Prostate gland (tissue), 2 donors: ENCODE measurements around the gene GANC. TPM values are rescaled to one million over a fixed set of nuclear protein-coding genes. Genes with fewer than 3 reads are reported as not detected.

ENCODE experiments used
- DNase-seq: peaks from one replicate; pipeline ENCODE4 v3.0.0-alpha.2; 2019; ENCODE audit warnings: low spot score
- H3K27ac ChIP-seq, 2 donors: fragments of 200-600 bp; sonication (generic); 2 replicates each; pipeline ENCODE4 v1.5.1; 2017 to 2019
- H3K27me3 ChIP-seq: fragments of 200-600 bp; sonication (generic); replicated peaks from 2 replicates; pipeline ENCODE4 v1.5.1; 2019; ENCODE audit not compliant: insufficient read depth
- H3K36me3 ChIP-seq, 2 donors: fragments of 200-600 bp; sonication (generic); 1 replicate in 1 of 2; 2 replicates in 1 of 2; pipeline versions ENCODE4 v1.5.1 to v1.8.1; 2017 to 2019
- H3K4me1 ChIP-seq: fragments of 200-600 bp; sonication (generic); replicated peaks from 2 replicates; pipeline ENCODE4 v1.5.1; 2019
- H3K4me3 ChIP-seq, 2 donors: fragments of 200-600 bp; sonication (generic); 2 replicates each; pipeline ENCODE4 v1.5.1; 2017 to 2019
- H3K9me3 ChIP-seq: fragments of 200-600 bp; sonication (generic); 2 replicates; pipeline ENCODE4 v1.5.1; 2017
- POLR2A ChIP-seq: fragments of 450-650 bp; IDR thresholded peaks from one replicate; pipeline ENCODE4 v1.6.1; 2016; ENCODE audit warnings: antibody characterized with exemption, mild to moderate bottlenecking
- POLR2AphosphoS5 ChIP-seq: sonication (generic); formaldehyde crosslinking; IDR thresholded peaks from one replicate; pipeline ENCODE4 v1.6.1; 2017; ENCODE audit warnings: antibody characterized with exemption
- WGBS: methylation state at CpG from one replicate; pipeline ENCODE4 v1.1.5; 2018; 5-methylcytosine and 5-hydroxymethylcytosine counted together
- intact Hi-C: fragments of 100-400 bp; cut with DNase I; formaldehyde crosslinking; loops from one replicate; pipeline ENCODE4 v1.14.2; 2022
- total RNA-seq, 2 donors: library from RNA; depleted of rRNA; stranded (reverse); fragments of >200 nt; gene quantifications; one replicate each; pipeline ENCODE4 v1.1.0, GENCODE V29; 2016
- TF ChIP-seq, protein P1 (sequence below), 4 experiments: fragments of 200-600 bp in 2 of 4; fragments of 450-650 bp in 2 of 4; sonication (generic) in 2 of 4; IDR thresholded peaks; 1 replicate in 3 of 4; 2 replicates in 1 of 4; pipeline ENCODE4 v1.5.1; 2016 to 2019; ENCODE audit warnings: antibody characterized with exemption in 4 of 4, mild to moderate bottlenecking in 2 of 4, moderate library complexity in 2 of 4

Gene GANC
- total RNA-seq, 2 donors from 2014 or later, result 10.2 to 38.7 TPM

DNA sequence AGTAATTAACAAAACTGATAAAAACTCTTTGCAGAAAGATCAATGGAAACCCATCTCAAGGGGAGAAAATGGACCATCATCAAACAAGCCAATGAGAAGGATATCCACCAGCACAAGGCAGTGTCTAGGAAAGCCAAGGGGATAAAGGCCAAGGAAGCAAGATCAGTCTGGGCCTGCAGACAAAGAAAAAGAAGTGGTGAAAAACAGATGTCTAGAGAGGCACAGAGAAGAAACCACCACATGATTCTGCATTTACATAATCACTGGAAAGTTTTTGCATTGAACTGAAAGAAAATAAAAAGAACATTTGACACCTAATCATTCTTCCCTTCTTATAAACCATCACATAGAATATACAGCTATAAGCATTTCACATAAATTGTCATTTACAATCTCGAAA, 41.9 kb upstream of the GANC start:
- WGBS, result 98% methylated on average over 1 of the region's 1 CpG
- Histone ChIP-seq H3K9me3 (no peaks in the 10 kb centered on the region), H3K27me3 (no peaks in the 10 kb centered on the region), H3K4me1 (peaks cover 3% of the 10 kb centered on the region), H3K36me3 (peaks cover 1 to 4% of the 10 kb centered on the region in 2 donors), H3K27ac (no peak overlapping the region), H3K4me3 (no peak overlapping the region)
- no peak for TF ChIP-seq POLR2A
- TF ChIP-seq POLR2AphosphoS5, result no peak
- TF ChIP-seq, protein P1, sequence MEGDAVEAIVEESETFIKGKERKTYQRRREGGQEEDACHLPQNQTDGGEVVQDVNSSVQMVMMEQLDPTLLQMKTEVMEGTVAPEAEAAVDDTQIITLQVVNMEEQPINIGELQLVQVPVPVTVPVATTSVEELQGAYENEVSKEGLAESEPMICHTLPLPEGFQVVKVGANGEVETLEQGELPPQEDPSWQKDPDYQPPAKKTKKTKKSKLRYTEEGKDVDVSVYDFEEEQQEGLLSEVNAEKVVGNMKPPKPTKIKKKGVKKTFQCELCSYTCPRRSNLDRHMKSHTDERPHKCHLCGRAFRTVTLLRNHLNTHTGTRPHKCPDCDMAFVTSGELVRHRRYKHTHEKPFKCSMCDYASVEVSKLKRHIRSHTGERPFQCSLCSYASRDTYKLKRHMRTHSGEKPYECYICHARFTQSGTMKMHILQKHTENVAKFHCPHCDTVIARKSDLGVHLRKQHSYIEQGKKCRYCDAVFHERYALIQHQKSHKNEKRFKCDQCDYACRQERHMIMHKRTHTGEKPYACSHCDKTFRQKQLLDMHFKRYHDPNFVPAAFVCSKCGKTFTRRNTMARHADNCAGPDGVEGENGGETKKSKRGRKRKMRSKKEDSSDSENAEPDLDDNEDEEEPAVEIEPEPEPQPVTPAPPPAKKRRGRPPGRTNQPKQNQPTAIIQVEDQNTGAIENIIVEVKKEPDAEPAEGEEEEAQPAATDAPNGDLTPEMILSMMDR (IDR thresholded peaks at IDR 0.05), result no peak
- DNase-seq, result no peak
- intact Hi-C loops, result no loop called here

DNA sequence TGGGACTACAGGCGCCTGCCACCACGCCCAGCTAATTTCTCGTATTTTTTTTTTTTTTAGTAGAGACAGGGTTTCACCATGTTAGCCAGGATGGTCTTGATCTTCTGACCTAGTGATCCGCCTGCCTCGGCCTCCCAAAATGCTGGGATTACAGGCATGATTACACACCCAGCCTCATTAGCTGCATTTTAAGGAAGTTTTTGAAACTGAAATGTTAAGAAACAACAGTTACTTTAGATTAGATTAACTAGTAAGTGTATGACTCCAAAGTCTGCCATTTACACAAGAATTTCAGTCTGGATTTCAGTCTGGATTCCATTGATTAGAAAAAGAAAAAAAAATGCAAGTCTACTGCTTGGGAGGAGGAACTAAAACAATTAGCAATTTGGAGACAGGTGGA, 40.4 kb upstream of the GANC start:
- Histone ChIP-seq H3K27ac (no peak overlapping the region), H3K4me3 (no peak overlapping the region), H3K27me3 (no peaks in the 10 kb centered on the region), H3K4me1 (peaks cover under 1% of the 10 kb centered on the region), H3K9me3 (no peaks in the 10 kb centered on the region), H3K36me3 (peaks cover 0 to 4% of the 10 kb centered on the region in 2 donors)
- TF ChIP-seq, protein P1 (IDR thresholded peaks at IDR 0.05), result no peak
- intact Hi-C loops, result no loop called here
- WGBS, result 78% methylated on average over 5 of the region's 5 CpGs
- no peak for DNase-seq

DNA sequence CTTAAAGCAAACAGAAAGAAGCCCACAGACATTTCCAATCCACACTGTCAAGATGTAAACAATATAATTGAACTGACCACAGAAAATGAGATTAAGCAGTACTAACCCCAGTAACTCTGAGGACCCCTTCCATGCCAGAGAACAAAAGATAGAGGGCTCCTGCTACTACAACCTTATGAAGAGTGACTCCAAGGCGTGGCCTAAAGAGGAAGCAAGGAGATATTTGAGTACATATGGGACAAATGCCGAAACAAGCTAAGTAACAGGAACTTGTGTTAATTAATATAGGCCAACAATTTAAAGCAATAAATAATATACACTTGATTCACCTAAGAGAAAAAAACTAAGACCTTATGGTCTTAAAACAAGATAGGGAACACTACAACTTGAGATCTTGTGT, 39.9 kb upstream of the GANC start:
- Histone ChIP-seq H3K4me1 (no peaks in the 10 kb centered on the region), H3K27me3 (no peaks in the 10 kb centered on the region), H3K4me3 (no peak overlapping the region), H3K36me3 (peaks cover 0 to 4% of the 10 kb centered on the region in 2 donors), H3K27ac (no peak overlapping the region), H3K9me3 (no peaks in the 10 kb centered on the region)
- intact Hi-C loops, result no loop called here
- DNase-seq, result no peak
- TF ChIP-seq POLR2A (no peak), POLR2AphosphoS5 (no peak)
- TF ChIP-seq, protein P1 (IDR thresholded peaks at IDR 0.05), result no peak
- 85% methylated on average over 2 of the region's 2 CpGs for WGBS

DNA sequence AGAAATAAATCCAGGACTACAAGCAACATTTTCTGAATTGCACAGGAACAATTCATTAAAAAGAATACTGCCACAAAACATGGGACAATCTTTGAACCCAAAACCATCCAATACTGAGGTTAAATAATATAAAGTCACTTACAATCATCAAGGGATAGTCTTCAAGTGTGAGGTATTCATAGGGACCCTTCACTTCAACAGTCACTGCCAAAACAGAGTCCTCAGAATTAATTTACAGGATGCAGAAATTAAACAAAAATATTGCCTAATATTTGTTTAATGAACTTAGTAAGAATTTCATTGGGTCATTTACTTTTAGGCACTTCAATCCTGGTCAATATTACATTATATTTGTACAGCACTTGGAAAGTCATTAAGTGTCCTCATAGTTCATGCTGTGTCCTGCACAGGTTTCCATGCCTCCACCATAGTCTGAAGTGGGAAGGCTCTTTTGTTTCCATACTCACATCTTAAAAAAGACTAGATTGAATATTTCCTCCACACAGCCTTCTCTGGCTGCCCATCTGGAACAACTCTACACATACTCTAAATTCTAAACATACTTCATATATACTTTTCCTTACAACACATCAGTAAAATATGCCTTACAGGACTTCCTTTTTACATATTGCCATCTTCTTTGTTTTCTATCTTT, 33.3 kb upstream of the GANC start:
- no peak overlapping the region for H3K4me3 ChIP-seq
- no peaks in the 10 kb centered on the region for H3K9me3 ChIP-seq
- TF ChIP-seq POLR2AphosphoS5 (no peak), POLR2A (no peak)
- TF ChIP-seq, protein P1 (IDR thresholded peaks at IDR 0.05), result no peak
- no peak for DNase-seq
- no peaks in the 10 kb centered on the region for H3K36me3 ChIP-seq
- H3K27me3 ChIP-seq, result no peaks in the 10 kb centered on the region
- H3K4me1 ChIP-seq, result no peaks in the 10 kb centered on the region
- intact Hi-C loops, result no loop called here
- H3K27ac ChIP-seq, result no peak overlapping the region

DNA sequence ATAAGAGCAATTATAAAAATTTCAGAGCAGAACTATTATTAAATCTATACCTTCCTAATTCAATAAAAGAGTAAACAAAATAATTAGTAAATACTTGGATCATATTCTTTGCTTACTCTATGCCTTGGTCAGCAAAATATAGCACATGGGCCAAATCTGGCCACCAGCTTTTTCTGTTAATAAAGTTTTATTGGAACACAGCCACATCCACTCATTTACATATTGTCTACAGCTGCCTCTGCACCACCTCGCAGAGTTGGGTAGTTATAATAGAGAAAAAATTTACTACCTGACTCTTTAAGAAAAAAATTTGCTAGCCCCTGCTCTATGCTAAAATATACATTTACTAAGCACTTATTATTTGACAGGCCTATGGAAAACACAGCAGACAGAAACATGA, 32.2 kb upstream of the GANC start:
- Histone ChIP-seq H3K4me1 (no peaks in the 10 kb centered on the region), H3K27me3 (no peaks in the 10 kb centered on the region), H3K9me3 (no peaks in the 10 kb centered on the region), H3K27ac (no peak overlapping the region), H3K36me3 (no peaks in the 10 kb centered on the region), H3K4me3 (no peak overlapping the region)
- DNase-seq, result no peak
- TF ChIP-seq POLR2A (no peak), POLR2AphosphoS5 (no peak)
- intact Hi-C loops, result no loop called here
- 92% methylated on average over 1 of the region's 1 CpG for WGBS
